HepG2 (cell line): Measurements from ENCODE around the gene AZU1.

Experiments used
- ESRRA ChIP-seq: sonication (generic); formaldehyde crosslinking; IDR thresholded peaks from 2 replicates; pipeline ENCODE4 v1.5.1; 2020; ENCODE audit warnings: mild to moderate bottlenecking, low read depth, missing genetic modification reagents
- GABPB1 ChIP-seq: IDR thresholded peaks from 2 replicates; pipeline ENCODE4 v1.6.1; 2016; ENCODE audit warnings: mild to moderate bottlenecking, missing genetic modification reagents, moderate library complexity, missing compliant biosample characterization
- MED8 ChIP-seq: sonication (generic); formaldehyde crosslinking; IDR thresholded peaks from 2 replicates; pipeline ENCODE4 v1.8.1; 2023; ENCODE audit warnings: mild to moderate bottlenecking, missing genetic modification reagents; ENCODE audit not compliant: insufficient replicate concordance
- NCOR1 ChIP-seq: fragments of 200-600 bp; sonication (generic); IDR thresholded peaks from 2 replicates; pipeline ENCODE4 v1.7.0; 2017; ENCODE audit warnings: antibody characterized with exemption, low read length, borderline replicate concordance
- TF ChIP-seq, protein P1 (sequence below): sonication (generic); formaldehyde crosslinking; IDR thresholded peaks from 2 replicates; pipeline ENCODE4 v1.8.0; 2022; ENCODE audit warnings: missing genetic modification reagents, mild to moderate bottlenecking, moderate library complexity, borderline replicate concordance

DNA sequence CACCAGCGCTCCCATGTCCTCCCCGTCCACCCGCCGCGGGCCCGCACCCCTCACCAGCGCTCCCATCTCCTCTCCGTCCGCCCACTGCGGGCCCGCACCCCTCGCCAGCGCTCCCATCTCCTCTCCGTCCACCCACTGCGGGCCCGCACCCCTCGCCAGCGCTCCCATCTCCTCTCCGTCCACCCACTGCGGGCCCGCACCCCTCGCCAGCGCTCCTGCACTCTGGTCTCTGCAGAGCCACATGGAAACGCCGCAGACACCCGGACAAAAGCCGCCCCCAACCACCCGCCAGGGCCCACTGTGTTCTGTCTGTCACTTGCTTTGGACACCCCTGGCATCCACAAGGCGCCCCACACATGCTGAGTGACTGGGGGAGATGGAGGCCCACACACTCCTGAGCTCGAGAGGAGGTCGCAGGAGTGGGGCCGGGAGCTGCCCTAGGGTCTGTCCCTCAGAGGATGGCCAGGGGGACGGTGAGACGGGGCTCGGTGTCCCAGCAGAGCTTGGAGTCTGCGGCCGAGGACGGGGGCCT, 39.2 kb downstream of the AZU1 start:
- TF ChIP-seq, protein P1, sequence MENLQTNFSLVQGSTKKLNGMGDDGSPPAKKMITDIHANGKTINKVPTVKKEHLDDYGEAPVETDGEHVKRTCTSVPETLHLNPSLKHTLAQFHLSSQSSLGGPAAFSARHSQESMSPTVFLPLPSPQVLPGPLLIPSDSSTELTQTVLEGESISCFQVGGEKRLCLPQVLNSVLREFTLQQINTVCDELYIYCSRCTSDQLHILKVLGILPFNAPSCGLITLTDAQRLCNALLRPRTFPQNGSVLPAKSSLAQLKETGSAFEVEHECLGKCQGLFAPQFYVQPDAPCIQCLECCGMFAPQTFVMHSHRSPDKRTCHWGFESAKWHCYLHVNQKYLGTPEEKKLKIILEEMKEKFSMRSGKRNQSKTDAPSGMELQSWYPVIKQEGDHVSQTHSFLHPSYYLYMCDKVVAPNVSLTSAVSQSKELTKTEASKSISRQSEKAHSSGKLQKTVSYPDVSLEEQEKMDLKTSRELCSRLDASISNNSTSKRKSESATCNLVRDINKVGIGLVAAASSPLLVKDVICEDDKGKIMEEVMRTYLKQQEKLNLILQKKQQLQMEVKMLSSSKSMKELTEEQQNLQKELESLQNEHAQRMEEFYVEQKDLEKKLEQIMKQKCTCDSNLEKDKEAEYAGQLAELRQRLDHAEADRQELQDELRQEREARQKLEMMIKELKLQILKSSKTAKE (CRISPR knock-in tag), result no peak
- TF ChIP-seq NCOR1, result no peak
- TF ChIP-seq ESRRA (CRISPR knock-in tag), result no peak
- no peak for TF ChIP-seq GABPB1 (CRISPR knock-in tag)
- no peak for TF ChIP-seq MED8 (CRISPR knock-in tag)
